Neutrophil (primary cell): ENCODE results near the gene PTCRA.

Source experiments
- H3K27ac ChIP-seq: fragments of 200-600 bp; sonication (generic); 2 replicates; pipeline ENCODE4 v1.5.1; 2016; ENCODE audit warnings: mild to moderate bottlenecking, moderate library complexity
- H3K27me3 ChIP-seq: fragments of 200-600 bp; sonication (generic); 2 replicates; pipeline ENCODE4 v1.6.0; 2016; ENCODE audit warnings: mild to moderate bottlenecking
- H3K36me3 ChIP-seq: fragments of 200-600 bp; sonication (generic); 2 replicates; pipeline ENCODE4 v1.5.1; 2017
- H3K4me1 ChIP-seq, 2 experiments: fragments of 200-600 bp in 1 of 2; sonication (generic) in 1 of 2; 1 replicate in 1 of 2; 2 replicates in 1 of 2; pipeline versions ENCODE4 v1.5.1 to v1.6.1; 2013 to 2016; ENCODE audit warnings: low read depth in 1 of 2, low read length in 1 of 2, mild to moderate bottlenecking in 1 of 2, moderate library complexity in 1 of 2; ENCODE audit not compliant: control insufficient read depth in 1 of 2, insufficient read depth in 1 of 2
- H3K4me3 ChIP-seq, 2 experiments: fragments of 200-600 bp in 1 of 2; sonication (generic) in 1 of 2; 1 replicate in 1 of 2; 2 replicates in 1 of 2; pipeline ENCODE4 v1.5.1; 2013 to 2016; ENCODE audit warnings: low read depth in 1 of 2, low read length in 1 of 2, mild to moderate bottlenecking in 1 of 2, moderate library complexity in 1 of 2
- H3K9me3 ChIP-seq: fragments of 200-600 bp; sonication (generic); 2 replicates; pipeline ENCODE4 v1.5.1; 2016
- TF ChIP-seq, protein P1 (sequence below): fragments of 200-600 bp; sonication (generic); IDR thresholded peaks from 2 replicates; pipeline ENCODE4 v1.5.1; 2016; ENCODE audit warnings: antibody characterized with exemption

The PTCRA gene

DNA sequence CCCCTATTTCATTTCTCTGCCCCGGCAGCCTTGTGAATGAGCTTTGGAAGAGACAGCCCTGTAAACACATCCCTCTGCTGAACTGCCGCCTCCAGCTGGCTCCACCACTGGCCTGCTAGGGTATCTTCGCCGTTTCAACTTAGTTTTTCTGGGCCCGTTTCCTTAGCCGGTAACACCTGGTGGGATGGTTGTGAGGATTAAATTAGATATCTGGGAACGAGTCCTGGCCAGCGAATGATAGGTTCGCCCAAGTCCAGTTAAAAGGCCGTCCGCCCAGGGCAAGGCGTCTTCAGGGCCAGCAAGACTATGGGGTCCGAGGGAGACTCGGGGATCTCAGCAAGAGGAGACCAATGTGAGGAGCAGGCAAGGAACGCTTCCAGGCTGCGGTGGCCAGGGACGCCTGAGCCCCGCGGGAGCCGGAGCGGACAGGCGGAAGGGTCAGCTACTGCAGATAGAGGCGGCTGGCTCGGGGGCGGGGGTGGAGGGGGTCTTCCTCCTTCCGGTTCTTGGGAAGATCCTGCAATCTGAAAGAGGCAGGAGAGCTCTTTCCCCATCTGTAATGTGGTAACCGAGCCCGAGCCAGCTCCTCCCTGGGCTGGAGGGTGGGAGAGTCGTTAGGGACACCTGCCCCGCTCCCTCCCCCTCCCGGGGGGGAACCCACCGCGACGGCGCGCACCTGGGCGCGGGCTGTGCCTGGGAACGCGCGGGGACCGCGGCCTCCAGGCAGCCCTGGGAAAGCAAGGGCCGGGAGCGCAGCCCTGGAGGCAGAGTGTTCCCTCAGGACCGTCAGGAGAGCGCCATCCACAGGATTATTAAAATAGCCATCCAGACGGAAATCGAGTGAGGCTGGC lies 4.5 kb upstream of the PTCRA start:
- TF ChIP-seq, protein P1, sequence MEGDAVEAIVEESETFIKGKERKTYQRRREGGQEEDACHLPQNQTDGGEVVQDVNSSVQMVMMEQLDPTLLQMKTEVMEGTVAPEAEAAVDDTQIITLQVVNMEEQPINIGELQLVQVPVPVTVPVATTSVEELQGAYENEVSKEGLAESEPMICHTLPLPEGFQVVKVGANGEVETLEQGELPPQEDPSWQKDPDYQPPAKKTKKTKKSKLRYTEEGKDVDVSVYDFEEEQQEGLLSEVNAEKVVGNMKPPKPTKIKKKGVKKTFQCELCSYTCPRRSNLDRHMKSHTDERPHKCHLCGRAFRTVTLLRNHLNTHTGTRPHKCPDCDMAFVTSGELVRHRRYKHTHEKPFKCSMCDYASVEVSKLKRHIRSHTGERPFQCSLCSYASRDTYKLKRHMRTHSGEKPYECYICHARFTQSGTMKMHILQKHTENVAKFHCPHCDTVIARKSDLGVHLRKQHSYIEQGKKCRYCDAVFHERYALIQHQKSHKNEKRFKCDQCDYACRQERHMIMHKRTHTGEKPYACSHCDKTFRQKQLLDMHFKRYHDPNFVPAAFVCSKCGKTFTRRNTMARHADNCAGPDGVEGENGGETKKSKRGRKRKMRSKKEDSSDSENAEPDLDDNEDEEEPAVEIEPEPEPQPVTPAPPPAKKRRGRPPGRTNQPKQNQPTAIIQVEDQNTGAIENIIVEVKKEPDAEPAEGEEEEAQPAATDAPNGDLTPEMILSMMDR = no peak
- Histone ChIP-seq H3K4me3 (no peak overlapping the region), H3K27ac (no peak overlapping the region), H3K9me3 (no peaks in the 10 kb centered on the region), H3K4me1 (peaks cover 3 to 5% of the 10 kb centered on the region in 2 experiments), H3K27me3 (peaks cover 22% of the 10 kb centered on the region), H3K36me3 (no peaks in the 10 kb centered on the region)

DNA sequence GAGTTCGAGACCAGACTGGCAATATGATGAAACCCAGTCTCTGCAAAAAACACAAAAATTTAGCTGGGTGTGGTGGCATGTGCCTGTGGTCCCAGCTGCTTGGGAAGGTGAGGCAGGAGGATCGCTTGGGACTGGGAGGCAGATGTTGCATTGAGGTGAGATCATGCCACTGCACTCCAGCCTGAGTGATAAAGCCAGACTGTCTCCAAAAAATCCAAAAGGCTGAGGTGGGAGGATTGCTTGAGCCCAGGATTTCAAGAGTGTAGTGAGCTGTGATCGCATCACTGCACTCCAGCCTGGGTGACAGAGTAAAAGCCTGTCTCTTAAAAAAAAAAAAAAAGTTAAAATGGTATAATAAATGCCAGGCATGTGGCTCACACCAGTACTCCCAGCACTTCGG lies 1.3 kb upstream of the PTCRA start:
- H3K4me3 ChIP-seq = no peak overlapping the region
- H3K9me3 ChIP-seq = no peaks in the 10 kb centered on the region
- no peaks in the 10 kb centered on the region for H3K36me3 ChIP-seq
- peaks cover 22% of the 10 kb centered on the region for H3K27me3 ChIP-seq
- H3K4me1 ChIP-seq = peaks cover 3 to 5% of the 10 kb centered on the region in 2 experiments
- TF ChIP-seq, protein P1 = no peak
- no peak overlapping the region for H3K27ac ChIP-seq

DNA sequence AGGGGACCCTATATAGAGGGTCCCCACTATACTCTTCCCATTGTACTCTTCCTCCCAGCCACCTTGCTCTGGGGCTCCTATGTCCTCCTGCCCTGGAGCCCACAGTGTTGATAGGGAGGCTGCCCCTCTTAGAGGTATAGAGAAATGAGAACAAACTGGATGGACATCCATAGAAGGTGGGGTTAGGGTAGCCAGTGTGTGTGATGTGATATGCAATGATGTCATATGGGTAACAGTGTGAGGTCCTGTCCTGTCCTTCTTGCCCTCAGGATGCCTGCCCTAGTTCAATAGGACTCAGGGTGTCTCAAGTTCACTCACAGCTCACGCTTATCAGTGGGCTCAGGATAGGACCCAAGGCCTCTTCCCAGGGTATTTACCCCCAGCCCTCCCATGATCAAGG lies 435 bp downstream of the PTCRA start:
- Histone ChIP-seq H3K9me3 (no peaks in the 10 kb centered on the region), H3K27me3 (peaks cover 17% of the 10 kb centered on the region), H3K36me3 (no peaks in the 10 kb centered on the region), H3K4me3 (no peak overlapping the region), H3K4me1 (peaks cover 3 to 5% of the 10 kb centered on the region in 2 experiments), H3K27ac (no peak overlapping the region)
- TF ChIP-seq, protein P1 = no peak

DNA sequence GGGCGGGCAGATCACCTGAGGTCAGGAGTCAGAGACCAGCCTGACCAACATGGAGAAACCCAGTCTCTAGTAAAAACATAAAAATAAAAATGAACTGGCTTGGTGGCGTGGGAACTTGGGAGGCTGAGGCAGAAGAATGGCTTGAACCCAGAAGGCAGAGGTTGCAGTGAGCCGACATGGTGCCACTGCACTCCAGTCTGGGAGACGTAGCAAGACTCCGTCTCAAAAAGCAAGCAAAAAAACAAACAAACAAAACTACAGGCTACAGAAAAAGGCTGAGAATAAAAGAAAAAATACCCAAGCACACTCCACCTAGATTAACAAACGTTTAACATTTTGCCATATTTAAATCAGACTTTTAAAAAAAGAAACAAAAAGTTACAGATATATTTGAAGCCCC lies 5.9 kb downstream of the PTCRA start:
- H3K4me3 ChIP-seq = no peak overlapping the region

DNA sequence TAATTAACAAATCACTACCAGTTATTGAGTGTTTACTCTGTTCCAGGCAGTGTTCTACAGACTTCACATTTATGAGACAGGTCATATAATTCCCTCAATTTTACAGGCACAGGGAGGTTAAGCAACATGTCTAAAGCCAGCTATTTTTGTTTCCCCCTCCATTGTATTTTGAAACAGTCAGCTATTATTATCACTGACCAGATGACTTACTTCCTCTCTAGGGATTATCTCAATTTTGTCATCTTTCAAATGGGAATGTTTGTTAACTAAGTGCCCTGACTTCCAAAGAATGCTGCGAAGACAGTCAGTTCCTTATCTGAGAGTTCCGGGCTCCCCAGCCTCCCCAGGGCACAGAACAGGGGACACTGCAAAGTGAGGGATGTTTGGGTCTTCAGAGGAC lies 7.8 kb downstream of the PTCRA start:
- no peak overlapping the region for H3K27ac ChIP-seq

More for the DNA sequence above, 5.9 kb downstream of the PTCRA start:
- peaks cover 0 to 6% of the 10 kb centered on the region in 2 experiments for H3K4me1 ChIP-seq
- no peaks in the 10 kb centered on the region for H3K36me3 ChIP-seq
- TF ChIP-seq, protein P1 = no peak
- H3K27ac ChIP-seq = no peak overlapping the region
- no peaks in the 10 kb centered on the region for H3K27me3 ChIP-seq
- H3K9me3 ChIP-seq = no peaks in the 10 kb centered on the region

More for the DNA sequence above, 7.8 kb downstream of the PTCRA start:
- Histone ChIP-seq H3K9me3 (no peaks in the 10 kb centered on the region), H3K27me3 (no peaks in the 10 kb centered on the region), H3K4me1 (peaks cover 7 to 15% of the 10 kb centered on the region in 2 experiments), H3K4me3 (no peak overlapping the region), H3K36me3 (no peaks in the 10 kb centered on the region)
- TF ChIP-seq, protein P1 = no peak
